ENCODE results near the gene AP2M1. TPM values are rescaled to one million over a fixed set of nuclear protein-coding genes. Genes with fewer than 3 reads are reported as not detected.

The AP2M1 gene
- polyA plus RNA-seq, 1 donor from 2014 or later = 551 TPM

DNA sequence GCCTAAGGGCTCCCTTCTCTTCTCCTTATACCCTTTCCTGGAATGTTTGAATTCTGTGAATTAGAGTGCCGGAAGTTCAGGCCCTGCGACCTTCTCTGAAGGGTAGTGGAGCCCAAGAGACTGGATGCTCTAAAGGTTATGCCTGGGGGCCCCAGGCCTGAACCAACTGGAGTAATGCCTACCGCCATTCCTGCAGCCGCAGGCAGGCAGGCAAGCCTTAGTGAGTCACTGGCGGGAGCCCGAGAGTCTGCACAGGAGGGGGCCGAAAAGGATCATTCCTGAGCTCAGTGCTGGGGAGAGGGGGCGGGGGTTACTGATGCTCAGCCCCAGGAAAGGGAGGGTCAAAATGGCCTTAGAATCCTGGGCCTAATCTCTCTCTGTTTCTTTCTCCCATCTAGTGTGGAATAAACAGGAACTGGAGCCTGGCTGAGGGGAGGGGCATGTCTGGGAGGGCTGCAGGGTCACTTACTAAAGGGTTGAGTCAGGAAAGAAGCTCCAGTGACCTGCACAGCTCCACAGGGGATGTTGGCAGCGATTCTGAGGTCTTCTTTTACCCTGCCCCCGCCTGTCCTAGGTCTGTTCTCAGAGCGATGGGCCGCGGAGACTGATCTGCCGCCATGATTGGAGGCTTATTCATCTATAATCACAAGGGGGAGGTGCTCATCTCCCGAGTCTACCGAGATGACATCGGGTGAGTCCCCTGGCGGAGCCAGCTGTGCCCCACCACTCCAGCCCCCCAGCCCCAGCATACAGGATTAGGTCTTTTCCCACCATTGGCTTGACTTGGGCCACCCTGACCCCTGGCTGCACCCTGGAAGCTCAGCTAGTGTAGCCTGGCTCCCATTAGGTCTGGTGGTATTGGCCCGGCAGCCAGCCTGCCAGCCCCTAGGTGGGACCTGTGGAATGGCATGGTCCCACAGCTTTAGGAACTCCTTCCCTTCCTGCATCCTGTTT lies 2.0 kb downstream of the AP2M1 start:
- peaks cover 6% of the 10 kb centered on the region for H4K20me1 ChIP-seq (ENCODE audit: insufficient read depth)
- H3K27me3 ChIP-seq (ENCODE audit: insufficient read depth, low read depth, low read length) = no peaks in the 10 kb centered on the region
- peak overlapping the region; percentile 98 for H3K9ac ChIP-seq (ENCODE audit: low read length)

GRCh38 chr3:184177331-184177731 lies 2.7 kb downstream of the AP2M1 start:
- Histone ChIP-seq H3K9me2 (ENCODE audit: insufficient read depth, low read length) (no peaks in the 10 kb centered on the region), H4K20me1 (ENCODE audit: insufficient read depth) (peaks cover 6% of the 10 kb centered on the region), H2AFZ (ENCODE audit: low read depth, low read length) (no peak overlapping the region), H3K79me2 (replicated peaks; ENCODE audit: insufficient read depth, low read length) (peaks cover 33% of the 10 kb centered on the region), H3K36me3 (ENCODE audit: insufficient read depth, low read length) (peaks cover 11% of the 10 kb centered on the region), H3K9me3 (ENCODE audit: low read length) (no peaks in the 10 kb centered on the region), H3F3A (ENCODE audit: insufficient read depth, low read length, poor library complexity, severe bottlenecking) (no peaks in the 10 kb centered on the region), H3K4me3 (ENCODE audit: low read length) (peak overlapping the region; percentile 100), H3K9ac (ENCODE audit: low read length) (peak overlapping the region; percentile 98), H3K27me3 (ENCODE audit: insufficient read depth, low read depth, low read length) (no peaks in the 10 kb centered on the region), H3K4me2 (ENCODE audit: low read length) (peak overlapping the region; percentile 39), H3K27ac (ENCODE audit: low read length) (peak overlapping the region; percentile 87)
- no peak for TF ChIP-seq RAD21 (conservative IDR thresholded peaks at IDR 0.05)
- no peak for TF ChIP-seq TAF1 (IDR thresholded peaks at IDR 0.05; ENCODE audit: low read depth)
- no peak for TF ChIP-seq POLR2AphosphoS5 (IDR thresholded peaks at IDR 0.05)
- no peak for TF ChIP-seq MXI1 (conservative IDR thresholded peaks at IDR 0.05; ENCODE audit: poor library complexity, severe bottlenecking)
- no peak for TF ChIP-seq SMC3 (conservative IDR thresholded peaks at IDR 0.05; ENCODE audit: poor library complexity)

More for the DNA sequence above, 2.0 kb downstream of the AP2M1 start:
- Histone ChIP-seq H3K4me2 (ENCODE audit: low read length) (peak overlapping the region; percentile 100), H3K79me2 (replicated peaks; ENCODE audit: insufficient read depth, low read length) (peaks cover 33% of the 10 kb centered on the region), H3K9me3 (ENCODE audit: low read length) (no peaks in the 10 kb centered on the region), H2AFZ (ENCODE audit: low read depth, low read length) (no peak overlapping the region), H3F3A (ENCODE audit: insufficient read depth, low read length, poor library complexity, severe bottlenecking) (no peaks in the 10 kb centered on the region), H3K4me3 (ENCODE audit: low read length) (peak overlapping the region; percentile 100), H3K9me2 (ENCODE audit: insufficient read depth, low read length) (no peaks in the 10 kb centered on the region), H3K27ac (ENCODE audit: low read length) (peak overlapping the region; percentile 87), H3K36me3 (ENCODE audit: insufficient read depth, low read length) (peaks cover 11% of the 10 kb centered on the region)
- TF ChIP-seq EP300 (conservative IDR thresholded peaks at IDR 0.05; ENCODE audit: poor library complexity, severe bottlenecking) (no peak), RAD21 (conservative IDR thresholded peaks at IDR 0.05) (no peak), POLR2AphosphoS5 (IDR thresholded peaks at IDR 0.05) (no peak), MXI1 (conservative IDR thresholded peaks at IDR 0.05; ENCODE audit: poor library complexity, severe bottlenecking) (no peak), EZH2 (IDR thresholded peaks at IDR 0.05; ENCODE audit: borderline replicate concordance, insufficient read depth, low read length, poor library complexity, severe bottlenecking) (no peak), TAF1 (IDR thresholded peaks at IDR 0.05; ENCODE audit: low read depth) (no peak), SMC3 (conservative IDR thresholded peaks at IDR 0.05; ENCODE audit: poor library complexity) (no peak), REST (IDR thresholded peaks at IDR 0.05; ENCODE audit: borderline replicate concordance) (no peak)
- TF ChIP-seq, protein P1, sequence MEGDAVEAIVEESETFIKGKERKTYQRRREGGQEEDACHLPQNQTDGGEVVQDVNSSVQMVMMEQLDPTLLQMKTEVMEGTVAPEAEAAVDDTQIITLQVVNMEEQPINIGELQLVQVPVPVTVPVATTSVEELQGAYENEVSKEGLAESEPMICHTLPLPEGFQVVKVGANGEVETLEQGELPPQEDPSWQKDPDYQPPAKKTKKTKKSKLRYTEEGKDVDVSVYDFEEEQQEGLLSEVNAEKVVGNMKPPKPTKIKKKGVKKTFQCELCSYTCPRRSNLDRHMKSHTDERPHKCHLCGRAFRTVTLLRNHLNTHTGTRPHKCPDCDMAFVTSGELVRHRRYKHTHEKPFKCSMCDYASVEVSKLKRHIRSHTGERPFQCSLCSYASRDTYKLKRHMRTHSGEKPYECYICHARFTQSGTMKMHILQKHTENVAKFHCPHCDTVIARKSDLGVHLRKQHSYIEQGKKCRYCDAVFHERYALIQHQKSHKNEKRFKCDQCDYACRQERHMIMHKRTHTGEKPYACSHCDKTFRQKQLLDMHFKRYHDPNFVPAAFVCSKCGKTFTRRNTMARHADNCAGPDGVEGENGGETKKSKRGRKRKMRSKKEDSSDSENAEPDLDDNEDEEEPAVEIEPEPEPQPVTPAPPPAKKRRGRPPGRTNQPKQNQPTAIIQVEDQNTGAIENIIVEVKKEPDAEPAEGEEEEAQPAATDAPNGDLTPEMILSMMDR (IDR thresholded peaks at IDR 0.05; ENCODE audit: poor library complexity, severe bottlenecking) = no peak
